WTC11 (cell line): Measurements from ENCODE around the gene MICAL3. TPM values are rescaled to one million over a fixed set of nuclear protein-coding genes. Genes with fewer than 3 reads are reported as not detected.
A peak's percentile ranks its signal among the peaks of the same experiment; 100 is the strongest.

Experiments
- ATAC-seq: fragments of 200-7000 bp; cut with Tn5 transposase; 2 replicates; pipeline ENCODE4 v1.10.0; 2021; ENCODE audit warnings: mild to moderate bottlenecking, moderate library complexity
- CTCF ChIA-PET: fragments of 300-600 bp; sonication (Branson Sonifier 250); formaldehyde crosslinking; loops from one replicate; lab custom pipeline; 2021; ENCODE audit warnings: antibody characterized with exemption; lab: Charles Lee
- POLR2A ChIA-PET: fragments of 350-600 bp; sonication (Branson Sonifier 250); formaldehyde crosslinking; loops from one replicate; lab custom pipeline; 2021; ENCODE audit warnings: antibody characterized with exemption; lab: Charles Lee
- DNase-seq: peaks from one replicate; pipeline ENCODE4 v3.0.0; 2021; ENCODE audit warnings: low spot score
- H3K27ac Mint-ChIP-seq: 2 replicates; pipeline ENCODE4 v1.8.0; 2021; ENCODE audit warnings: mixed read lengths
- H3K27me3 Mint-ChIP-seq: 2 replicates; pipeline ENCODE4 v1.8.0; 2021; ENCODE audit warnings: low read depth, mild to moderate bottlenecking, moderate library complexity, mixed read lengths
- H3K36me3 Mint-ChIP-seq: 2 replicates; pipeline ENCODE4 v1.8.0; 2021; ENCODE audit warnings: mixed read lengths
- H3K4me1 Mint-ChIP-seq: 2 replicates; pipeline ENCODE4 v1.8.0; 2022; ENCODE audit warnings: mixed read lengths
- H3K4me3 Mint-ChIP-seq: 2 replicates; pipeline ENCODE4 v1.8.0; 2021; ENCODE audit warnings: mild to moderate bottlenecking, moderate library complexity, mixed read lengths
- H3K9me3 Mint-ChIP-seq: 2 replicates; pipeline ENCODE4 v1.8.0; 2021; ENCODE audit warnings: mixed read lengths
- EMX1 ChIP-seq: fragments of 250-450 bp; sonication (Bioruptor Pico); IDR thresholded peaks from 2 replicates; pipeline ENCODE4 v1.8.0; 2021; ENCODE audit warnings: mild to moderate bottlenecking
- ESRRA ChIP-seq: sonication (generic); formaldehyde crosslinking; IDR thresholded peaks from 2 replicates; pipeline ENCODE4 v1.8.1; 2022; ENCODE audit warnings: mild to moderate bottlenecking, missing genetic modification reagents, borderline replicate concordance
- FOXK1 ChIP-seq: sonication (generic); formaldehyde crosslinking; IDR thresholded peaks from 2 replicates; pipeline ENCODE4 v1.8.0; 2022; ENCODE audit warnings: mild to moderate bottlenecking, moderate library complexity, missing genetic modification reagents
- FOXP1 ChIP-seq: sonication (generic); formaldehyde crosslinking; IDR thresholded peaks from 2 replicates; pipeline ENCODE4 v1.8.0; 2022; ENCODE audit warnings: missing genetic modification reagents, mild to moderate bottlenecking, moderate library complexity, borderline replicate concordance
- HMGA2 ChIP-seq: fragments of 250-450 bp; sonication (Bioruptor Pico); IDR thresholded peaks from 2 replicates; pipeline ENCODE4 v1.4.0; 2021; ENCODE audit warnings: mild to moderate bottlenecking, moderate library complexity
- MYBL2 ChIP-seq: sonication (generic); formaldehyde crosslinking; IDR thresholded peaks from 2 replicates; pipeline ENCODE4 v1.8.1; 2023; ENCODE audit warnings: mild to moderate bottlenecking, moderate library complexity, missing genetic modification reagents
- RELA ChIP-seq: sonication (generic); formaldehyde crosslinking; IDR thresholded peaks from 2 replicates; pipeline ENCODE4 v1.8.1; 2022; ENCODE audit warnings: missing genetic modification reagents, mild to moderate bottlenecking, borderline replicate concordance
- RORB ChIP-seq: fragments of 250-450 bp; sonication (Bioruptor Pico); IDR thresholded peaks from 2 replicates; pipeline ENCODE4 v1.9.0; 2021; ENCODE audit warnings: mild to moderate bottlenecking
- SMAD4 ChIP-seq: sonication (generic); formaldehyde crosslinking; IDR thresholded peaks from 2 replicates; pipeline ENCODE4 v1.8.0; 2022; ENCODE audit warnings: mild to moderate bottlenecking, missing genetic modification reagents
- SOX15 ChIP-seq: fragments of 250-450 bp; sonication (Bioruptor Pico); IDR thresholded peaks from 2 replicates; pipeline ENCODE4 v1.9.0; 2021; ENCODE audit warnings: mild to moderate bottlenecking
- TP53 ChIP-seq: sonication (generic); formaldehyde crosslinking; IDR thresholded peaks from 2 replicates; pipeline ENCODE4 v1.8.1; 2023; ENCODE audit warnings: mild to moderate bottlenecking, missing genetic modification reagents
- ZNF317 ChIP-seq: sonication (generic); formaldehyde crosslinking; IDR thresholded peaks from 2 replicates; pipeline ENCODE4 v1.8.1; 2023; ENCODE audit warnings: low read depth, mild to moderate bottlenecking, moderate library complexity, missing genetic modification reagents, borderline replicate concordance
- total RNA-seq: library from RNA; stranded (reverse); gene quantifications from 3 replicates; pipeline ENCODE4 v1.2.3, GENCODE V29; 2021
- TF ChIP-seq, protein P1 (sequence below): sonication (generic); formaldehyde crosslinking; IDR thresholded peaks from 2 replicates; pipeline ENCODE4 v1.8.1; 2022; ENCODE audit warnings: low read depth, mild to moderate bottlenecking, moderate library complexity, missing genetic modification reagents, borderline replicate concordance
- TF ChIP-seq, protein P2 (sequence below): sonication (generic); formaldehyde crosslinking; IDR thresholded peaks from 2 replicates; pipeline ENCODE4 v1.8.1; 2023; ENCODE audit warnings: mild to moderate bottlenecking, moderate library complexity, missing genetic modification reagents
- TF ChIP-seq, protein P3 (sequence below): sonication (generic); formaldehyde crosslinking; IDR thresholded peaks from 2 replicates; pipeline ENCODE4 v1.8.0; 2022; ENCODE audit warnings: missing genetic modification reagents
- TF ChIP-seq, protein P4 (sequence below): sonication (generic); formaldehyde crosslinking; conservative IDR thresholded peaks from 2 replicates; pipeline ENCODE4 v1.8.1; 2023; ENCODE audit warnings: mild to moderate bottlenecking, low read depth, missing genetic modification reagents, moderate library complexity
- TF ChIP-seq, protein P5 (sequence below): sonication (generic); formaldehyde crosslinking; IDR thresholded peaks from 2 replicates; pipeline ENCODE4 v1.8.0; 2022; ENCODE audit warnings: mild to moderate bottlenecking, missing genetic modification reagents
- TF ChIP-seq, protein P6 (sequence below): sonication (generic); formaldehyde crosslinking; IDR thresholded peaks from 2 replicates; pipeline ENCODE4 v1.8.1; 2023; ENCODE audit warnings: mild to moderate bottlenecking, missing genetic modification reagents, borderline replicate concordance

Gene MICAL3
- total RNA-seq, 1 experiment from 2014 or later: 41.2 TPM

DNA sequence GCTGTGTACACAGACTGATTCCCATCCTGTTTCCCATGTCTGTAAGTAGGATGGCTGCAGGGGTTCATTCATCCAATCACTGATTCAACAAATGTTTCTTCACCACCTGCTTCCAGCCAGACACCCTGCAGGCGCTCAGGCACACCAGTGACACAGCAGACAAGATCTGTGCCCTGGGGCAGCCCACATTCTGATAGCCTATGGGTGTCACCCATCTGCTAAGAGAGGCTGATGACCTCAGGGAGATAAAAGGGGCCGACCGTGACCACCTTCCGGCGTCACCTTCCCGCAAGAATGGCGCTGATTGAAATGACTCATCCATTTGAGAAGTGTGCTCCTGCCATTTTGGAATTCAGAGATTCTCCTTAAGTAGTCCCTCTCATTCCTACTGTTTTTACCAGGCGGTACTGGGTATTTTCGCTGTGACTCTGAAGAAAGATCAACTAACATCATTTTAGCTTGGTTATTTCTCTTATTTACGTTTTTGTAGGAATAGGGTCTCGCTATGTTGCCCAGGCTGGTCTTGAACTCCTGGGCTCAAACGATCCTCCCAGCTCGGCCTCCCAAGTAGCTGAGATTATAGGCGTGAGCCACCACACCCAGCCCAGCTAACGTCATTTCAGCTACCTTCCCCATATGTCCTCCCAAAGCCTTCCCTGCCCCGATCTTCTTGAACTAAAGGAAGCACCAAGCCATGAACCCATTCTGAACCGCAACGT, 176.8 kb downstream of the MICAL3 start (continued):
- TF ChIP-seq SOX15 (CRISPR knock-in tag): no peak
- TF ChIP-seq, protein P1, sequence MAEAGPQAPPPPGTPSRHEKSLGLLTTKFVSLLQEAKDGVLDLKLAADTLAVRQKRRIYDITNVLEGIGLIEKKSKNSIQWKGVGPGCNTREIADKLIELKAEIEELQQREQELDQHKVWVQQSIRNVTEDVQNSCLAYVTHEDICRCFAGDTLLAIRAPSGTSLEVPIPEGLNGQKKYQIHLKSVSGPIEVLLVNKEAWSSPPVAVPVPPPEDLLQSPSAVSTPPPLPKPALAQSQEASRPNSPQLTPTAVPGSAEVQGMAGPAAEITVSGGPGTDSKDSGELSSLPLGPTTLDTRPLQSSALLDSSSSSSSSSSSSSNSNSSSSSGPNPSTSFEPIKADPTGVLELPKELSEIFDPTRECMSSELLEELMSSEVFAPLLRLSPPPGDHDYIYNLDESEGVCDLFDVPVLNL (CRISPR knock-in tag): no peak
- no peak for TF ChIP-seq EMX1 (CRISPR knock-in tag)
- TF ChIP-seq, protein P2, sequence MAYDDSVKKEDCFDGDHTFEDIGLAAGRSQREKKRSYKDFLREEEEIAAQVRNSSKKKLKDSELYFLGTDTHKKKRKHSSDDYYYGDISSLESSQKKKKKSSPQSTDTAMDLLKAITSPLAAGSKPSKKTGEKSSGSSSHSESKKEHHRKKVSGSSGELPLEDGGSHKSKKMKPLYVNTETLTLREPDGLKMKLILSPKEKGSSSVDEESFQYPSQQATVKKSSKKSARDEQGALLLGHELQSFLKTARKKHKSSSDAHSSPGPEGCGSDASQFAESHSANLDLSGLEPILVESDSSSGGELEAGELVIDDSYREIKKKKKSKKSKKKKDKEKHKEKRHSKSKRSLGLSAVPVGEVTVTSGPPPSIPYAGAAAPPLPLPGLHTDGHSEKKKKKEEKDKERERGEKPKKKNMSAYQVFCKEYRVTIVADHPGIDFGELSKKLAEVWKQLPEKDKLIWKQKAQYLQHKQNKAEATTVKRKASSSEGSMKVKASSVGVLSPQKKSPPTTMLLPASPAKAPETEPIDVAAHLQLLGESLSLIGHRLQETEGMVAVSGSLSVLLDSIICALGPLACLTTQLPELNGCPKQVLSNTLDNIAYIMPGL: no peak

DNA sequence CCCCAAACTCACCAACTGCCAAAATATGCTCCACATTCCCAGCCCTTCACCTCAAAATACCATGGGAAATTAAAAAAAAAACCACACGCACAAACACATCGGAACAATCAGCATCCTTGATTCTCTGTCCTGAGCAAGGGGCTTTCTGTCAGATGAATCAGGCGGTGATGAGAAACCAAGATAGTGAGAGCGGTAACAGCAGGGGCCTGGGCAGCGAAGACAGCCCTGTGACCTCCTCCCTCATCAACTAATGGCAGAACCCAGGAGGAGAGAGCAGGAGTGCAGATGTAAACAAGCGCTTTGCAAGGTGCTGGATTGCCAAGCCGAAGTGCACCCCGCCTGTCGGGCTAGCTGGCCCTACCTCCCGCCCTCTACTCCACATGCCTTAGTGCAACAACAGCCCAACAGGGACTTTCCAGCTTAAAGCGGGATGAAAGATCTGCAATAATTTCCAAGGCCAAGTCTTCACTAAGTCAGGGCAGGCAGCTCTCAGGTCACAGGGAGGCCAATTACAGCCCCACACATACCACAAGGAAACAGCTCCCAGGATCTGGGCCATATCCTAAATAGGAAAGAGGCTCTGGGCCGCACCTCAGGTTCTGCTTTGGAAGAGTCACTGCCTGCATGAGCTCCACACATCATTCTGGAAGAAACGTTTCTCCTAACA, 177.9 kb downstream of the MICAL3 start:
- Mint-ChIP-seq H3K36me3 (no peaks in the 10 kb centered on the region), H3K4me3 (no peak overlapping the region), H3K4me1 (no peaks in the 10 kb centered on the region), H3K9me3 (no peaks in the 10 kb centered on the region), H3K27ac (peak overlapping the region; percentile 47), H3K27me3 (no peaks in the 10 kb centered on the region)
- POLR2A ChIA-PET: no interaction called here
- DNase-seq (no peak), ATAC-seq (no peak)
- TF ChIP-seq FOXP1 (no peak), SMAD4 (CRISPR knock-in tag) (no peak), HMGA2 (CRISPR knock-in tag) (no peak), ZNF317 (CRISPR knock-in tag) (no peak)
- TF ChIP-seq, protein P3, sequence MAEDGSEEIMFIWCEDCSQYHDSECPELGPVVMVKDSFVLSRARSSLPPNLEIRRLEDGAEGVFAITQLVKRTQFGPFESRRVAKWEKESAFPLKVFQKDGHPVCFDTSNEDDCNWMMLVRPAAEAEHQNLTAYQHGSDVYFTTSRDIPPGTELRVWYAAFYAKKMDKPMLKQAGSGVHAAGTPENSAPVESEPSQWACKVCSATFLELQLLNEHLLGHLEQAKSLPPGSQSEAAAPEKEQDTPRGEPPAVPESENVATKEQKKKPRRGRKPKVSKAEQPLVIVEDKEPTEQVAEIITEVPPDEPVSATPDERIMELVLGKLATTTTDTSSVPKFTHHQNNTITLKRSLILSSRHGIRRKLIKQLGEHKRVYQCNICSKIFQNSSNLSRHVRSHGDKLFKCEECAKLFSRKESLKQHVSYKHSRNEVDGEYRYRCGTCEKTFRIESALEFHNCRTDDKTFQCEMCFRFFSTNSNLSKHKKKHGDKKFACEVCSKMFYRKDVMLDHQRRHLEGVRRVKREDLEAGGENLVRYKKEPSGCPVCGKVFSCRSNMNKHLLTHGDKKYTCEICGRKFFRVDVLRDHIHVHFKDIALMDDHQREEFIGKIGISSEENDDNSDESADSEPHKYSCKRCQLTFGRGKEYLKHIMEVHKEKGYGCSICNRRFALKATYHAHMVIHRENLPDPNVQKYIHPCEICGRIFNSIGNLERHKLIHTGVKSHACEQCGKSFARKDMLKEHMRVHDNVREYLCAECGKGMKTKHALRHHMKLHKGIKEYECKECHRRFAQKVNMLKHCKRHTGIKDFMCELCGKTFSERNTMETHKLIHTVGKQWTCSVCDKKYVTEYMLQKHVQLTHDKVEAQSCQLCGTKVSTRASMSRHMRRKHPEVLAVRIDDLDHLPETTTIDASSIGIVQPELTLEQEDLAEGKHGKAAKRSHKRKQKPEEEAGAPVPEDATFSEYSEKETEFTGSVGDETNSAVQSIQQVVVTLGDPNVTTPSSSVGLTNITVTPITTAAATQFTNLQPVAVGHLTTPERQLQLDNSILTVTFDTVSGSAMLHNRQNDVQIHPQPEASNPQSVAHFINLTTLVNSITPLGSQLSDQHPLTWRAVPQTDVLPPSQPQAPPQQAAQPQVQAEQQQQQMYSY (CRISPR knock-in tag): no peak
- TF ChIP-seq, protein P4, sequence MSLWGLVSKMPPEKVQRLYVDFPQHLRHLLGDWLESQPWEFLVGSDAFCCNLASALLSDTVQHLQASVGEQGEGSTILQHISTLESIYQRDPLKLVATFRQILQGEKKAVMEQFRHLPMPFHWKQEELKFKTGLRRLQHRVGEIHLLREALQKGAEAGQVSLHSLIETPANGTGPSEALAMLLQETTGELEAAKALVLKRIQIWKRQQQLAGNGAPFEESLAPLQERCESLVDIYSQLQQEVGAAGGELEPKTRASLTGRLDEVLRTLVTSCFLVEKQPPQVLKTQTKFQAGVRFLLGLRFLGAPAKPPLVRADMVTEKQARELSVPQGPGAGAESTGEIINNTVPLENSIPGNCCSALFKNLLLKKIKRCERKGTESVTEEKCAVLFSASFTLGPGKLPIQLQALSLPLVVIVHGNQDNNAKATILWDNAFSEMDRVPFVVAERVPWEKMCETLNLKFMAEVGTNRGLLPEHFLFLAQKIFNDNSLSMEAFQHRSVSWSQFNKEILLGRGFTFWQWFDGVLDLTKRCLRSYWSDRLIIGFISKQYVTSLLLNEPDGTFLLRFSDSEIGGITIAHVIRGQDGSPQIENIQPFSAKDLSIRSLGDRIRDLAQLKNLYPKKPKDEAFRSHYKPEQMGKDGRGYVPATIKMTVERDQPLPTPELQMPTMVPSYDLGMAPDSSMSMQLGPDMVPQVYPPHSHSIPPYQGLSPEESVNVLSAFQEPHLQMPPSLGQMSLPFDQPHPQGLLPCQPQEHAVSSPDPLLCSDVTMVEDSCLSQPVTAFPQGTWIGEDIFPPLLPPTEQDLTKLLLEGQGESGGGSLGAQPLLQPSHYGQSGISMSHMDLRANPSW: no peak
- CTCF ChIA-PET: interaction anchor here (0.8 to 2.4 kb wide), 9 partner anchors 9 to 230 kb away, joined by 3 to 9 read pairs (median 3); no protein-coding TSS in a partner anchor

DNA sequence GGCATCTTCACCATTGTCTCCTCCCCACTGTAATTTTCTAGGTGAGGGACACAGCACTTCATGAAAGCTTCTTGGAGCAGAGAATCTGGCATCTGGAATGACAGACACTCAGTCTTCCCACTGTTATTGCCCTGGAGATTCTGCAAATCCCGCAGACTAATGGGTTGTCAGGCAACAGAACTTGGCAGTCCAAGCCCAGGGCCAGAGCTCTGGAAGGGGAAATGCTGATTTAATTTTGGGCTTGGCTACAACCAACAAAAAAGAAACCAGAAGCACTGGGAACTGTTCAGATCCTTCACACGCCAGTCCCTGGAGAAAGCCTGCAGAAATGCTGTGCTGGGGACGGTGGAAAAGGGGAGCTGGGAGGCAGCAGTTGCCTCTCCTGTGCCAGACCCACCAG, 178.6 kb downstream of the MICAL3 start:
- DNase-seq: no peak
- ChIA-PET POLR2A (no interaction called here), CTCF (interaction anchor here (1.0 to 2.4 kb wide), 6 partner anchors 8 to 231 kb away, joined by 3 to 9 read pairs (median 4); no protein-coding TSS in a partner anchor)
- Mint-ChIP-seq H3K4me1 (no peaks in the 10 kb centered on the region), H3K4me3 (no peak overlapping the region), H3K9me3 (no peaks in the 10 kb centered on the region), H3K27ac (no peak overlapping the region), H3K36me3 (no peaks in the 10 kb centered on the region), H3K27me3 (no peaks in the 10 kb centered on the region)
- no peak for ATAC-seq
- TF ChIP-seq FOXK1 (CRISPR knock-in tag): no peak
- no peak for TF ChIP-seq MYBL2 (CRISPR knock-in tag)
- TF ChIP-seq, protein P5, sequence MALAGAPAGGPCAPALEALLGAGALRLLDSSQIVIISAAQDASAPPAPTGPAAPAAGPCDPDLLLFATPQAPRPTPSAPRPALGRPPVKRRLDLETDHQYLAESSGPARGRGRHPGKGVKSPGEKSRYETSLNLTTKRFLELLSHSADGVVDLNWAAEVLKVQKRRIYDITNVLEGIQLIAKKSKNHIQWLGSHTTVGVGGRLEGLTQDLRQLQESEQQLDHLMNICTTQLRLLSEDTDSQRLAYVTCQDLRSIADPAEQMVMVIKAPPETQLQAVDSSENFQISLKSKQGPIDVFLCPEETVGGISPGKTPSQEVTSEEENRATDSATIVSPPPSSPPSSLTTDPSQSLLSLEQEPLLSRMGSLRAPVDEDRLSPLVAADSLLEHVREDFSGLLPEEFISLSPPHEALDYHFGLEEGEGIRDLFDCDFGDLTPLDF (CRISPR knock-in tag): no peak
- TF ChIP-seq ESRRA (CRISPR knock-in tag): no peak
- no peak for TF ChIP-seq TP53 (CRISPR knock-in tag)
- no peak for TF ChIP-seq RELA (CRISPR knock-in tag)
- TF ChIP-seq, protein P6, sequence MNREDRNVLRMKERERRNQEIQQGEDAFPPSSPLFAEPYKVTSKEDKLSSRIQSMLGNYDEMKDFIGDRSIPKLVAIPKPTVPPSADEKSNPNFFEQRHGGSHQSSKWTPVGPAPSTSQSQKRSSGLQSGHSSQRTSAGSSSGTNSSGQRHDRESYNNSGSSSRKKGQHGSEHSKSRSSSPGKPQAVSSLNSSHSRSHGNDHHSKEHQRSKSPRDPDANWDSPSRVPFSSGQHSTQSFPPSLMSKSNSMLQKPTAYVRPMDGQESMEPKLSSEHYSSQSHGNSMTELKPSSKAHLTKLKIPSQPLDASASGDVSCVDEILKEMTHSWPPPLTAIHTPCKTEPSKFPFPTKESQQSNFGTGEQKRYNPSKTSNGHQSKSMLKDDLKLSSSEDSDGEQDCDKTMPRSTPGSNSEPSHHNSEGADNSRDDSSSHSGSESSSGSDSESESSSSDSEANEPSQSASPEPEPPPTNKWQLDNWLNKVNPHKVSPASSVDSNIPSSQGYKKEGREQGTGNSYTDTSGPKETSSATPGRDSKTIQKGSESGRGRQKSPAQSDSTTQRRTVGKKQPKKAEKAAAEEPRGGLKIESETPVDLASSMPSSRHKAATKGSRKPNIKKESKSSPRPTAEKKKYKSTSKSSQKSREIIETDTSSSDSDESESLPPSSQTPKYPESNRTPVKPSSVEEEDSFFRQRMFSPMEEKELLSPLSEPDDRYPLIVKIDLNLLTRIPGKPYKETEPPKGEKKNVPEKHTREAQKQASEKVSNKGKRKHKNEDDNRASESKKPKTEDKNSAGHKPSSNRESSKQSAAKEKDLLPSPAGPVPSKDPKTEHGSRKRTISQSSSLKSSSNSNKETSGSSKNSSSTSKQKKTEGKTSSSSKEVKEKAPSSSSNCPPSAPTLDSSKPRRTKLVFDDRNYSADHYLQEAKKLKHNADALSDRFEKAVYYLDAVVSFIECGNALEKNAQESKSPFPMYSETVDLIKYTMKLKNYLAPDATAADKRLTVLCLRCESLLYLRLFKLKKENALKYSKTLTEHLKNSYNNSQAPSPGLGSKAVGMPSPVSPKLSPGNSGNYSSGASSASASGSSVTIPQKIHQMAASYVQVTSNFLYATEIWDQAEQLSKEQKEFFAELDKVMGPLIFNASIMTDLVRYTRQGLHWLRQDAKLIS (CRISPR knock-in tag): no peak
- no peak for TF ChIP-seq RORB
